GM12801 (cell line): ENCODE measurements around the gene HTRA3.

Source experiments
- CTCF ChIP-seq: IDR thresholded peaks from one replicate; pipeline ENCODE4 v1.5.1; 2011; ENCODE audit warnings: control low read depth; ENCODE audit not compliant: insufficient read length; ENCODE audit errors: extremely low read depth

HTRA3 gene

GRCh38 chr4:8338351-8338961, 68.9 kb downstream of the HTRA3 start:
- no peak for TF ChIP-seq CTCF

- no peak for TF ChIP-seq CTCF
Measured at GRCh38 chr4:8340781-8341241, 71.3 kb downstream of the HTRA3 start.

GRCh38 chr4:8341691-8342090, 72.1 kb downstream of the HTRA3 start:
- no peak for TF ChIP-seq CTCF

- TF ChIP-seq CTCF, result no peak
Measured at GRCh38 chr4:8342651-8343261, 73.2 kb downstream of the HTRA3 start.

- TF ChIP-seq CTCF, result no peak
Measured at GRCh38 chr4:8343262-8343966, 73.9 kb downstream of the HTRA3 start.

- TF ChIP-seq CTCF, result no peak
Measured at GRCh38 chr4:8343967-8344331, 74.4 kb downstream of the HTRA3 start.

GRCh38 chr4:8344377-8344776, 74.8 kb downstream of the HTRA3 start:
- TF ChIP-seq CTCF, result no peak
